GM19468 (cell line): ENCODE measurements around the gene HSD11B1.

Experiments
- ATAC-seq: cut with Tn5 transposase; IDR thresholded peaks from one replicate; pipeline ENCODE4 v1.9.1; 2021; ENCODE audit warnings: mild to moderate bottlenecking, moderate library complexity, moderate number of reproducible peaks; ENCODE audit not compliant: unreplicated experiment; ENCODE audit errors: extremely low read depth

HSD11B1 gene

DNA sequence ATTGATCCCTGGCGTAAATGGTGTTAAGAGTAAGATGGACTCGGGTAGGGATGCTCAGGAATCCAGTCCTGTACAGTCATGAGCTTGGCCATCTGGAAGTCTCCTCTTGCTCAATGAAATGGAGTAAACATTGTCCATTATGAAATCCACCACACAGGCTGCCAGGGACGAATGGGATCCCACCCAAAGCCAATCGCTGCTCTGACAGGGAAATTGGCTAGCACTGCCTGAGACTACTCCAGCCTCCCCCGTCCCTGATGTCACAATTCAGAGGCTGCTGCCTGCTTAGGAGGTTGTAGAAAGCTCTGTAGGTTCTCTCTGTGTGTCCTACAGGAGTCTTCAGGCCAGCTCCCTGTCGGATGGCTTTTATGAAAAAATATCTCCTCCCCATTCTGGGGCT, at the start of gene HSD11B1:
HSD11B1 (plus strand) TSS at position 263 of the 400 bp plus-strand sequence; CDS start at position 360, 97 bp downstream.
- no peak for ATAC-seq

DNA sequence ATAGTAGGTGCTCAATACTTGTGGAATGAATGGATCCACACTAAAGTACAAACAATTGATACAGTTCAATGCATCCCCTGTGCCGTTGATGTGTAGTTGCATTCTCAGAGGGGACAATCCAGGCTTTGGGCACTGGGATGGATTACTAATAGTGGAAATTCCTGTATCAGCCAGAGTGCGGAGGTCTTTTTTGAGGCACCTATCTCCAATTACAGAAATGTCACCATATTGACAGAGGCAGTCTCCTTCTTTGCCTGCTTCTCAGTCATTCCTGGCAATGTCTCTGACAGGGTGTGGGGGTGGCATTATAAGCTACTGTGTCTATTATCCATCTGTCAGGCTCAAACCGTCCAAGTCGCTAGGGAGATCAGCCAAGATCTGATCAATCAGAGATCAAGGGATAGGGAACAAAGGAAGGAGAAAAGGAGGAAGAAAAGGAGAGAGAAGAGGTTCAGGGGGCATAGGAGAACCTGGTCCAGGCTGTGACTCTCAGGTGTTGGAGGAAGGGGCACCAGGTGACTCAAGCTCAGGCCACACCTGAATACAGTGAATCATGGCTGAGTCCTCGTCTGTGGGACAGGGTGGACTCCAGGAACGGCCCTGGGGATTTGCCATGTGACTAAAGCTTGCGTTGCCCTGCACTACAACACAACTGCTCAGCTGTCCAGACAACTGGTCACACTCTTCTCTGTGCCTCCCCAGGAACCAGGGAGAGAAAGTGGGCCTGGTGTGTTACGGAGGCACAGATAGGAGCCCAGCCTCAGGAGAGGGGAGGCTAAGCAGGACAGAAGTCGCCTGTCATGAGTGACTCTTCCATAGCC, 49.0 kb upstream of the HSD11B1 start:
- no peak for ATAC-seq

DNA sequence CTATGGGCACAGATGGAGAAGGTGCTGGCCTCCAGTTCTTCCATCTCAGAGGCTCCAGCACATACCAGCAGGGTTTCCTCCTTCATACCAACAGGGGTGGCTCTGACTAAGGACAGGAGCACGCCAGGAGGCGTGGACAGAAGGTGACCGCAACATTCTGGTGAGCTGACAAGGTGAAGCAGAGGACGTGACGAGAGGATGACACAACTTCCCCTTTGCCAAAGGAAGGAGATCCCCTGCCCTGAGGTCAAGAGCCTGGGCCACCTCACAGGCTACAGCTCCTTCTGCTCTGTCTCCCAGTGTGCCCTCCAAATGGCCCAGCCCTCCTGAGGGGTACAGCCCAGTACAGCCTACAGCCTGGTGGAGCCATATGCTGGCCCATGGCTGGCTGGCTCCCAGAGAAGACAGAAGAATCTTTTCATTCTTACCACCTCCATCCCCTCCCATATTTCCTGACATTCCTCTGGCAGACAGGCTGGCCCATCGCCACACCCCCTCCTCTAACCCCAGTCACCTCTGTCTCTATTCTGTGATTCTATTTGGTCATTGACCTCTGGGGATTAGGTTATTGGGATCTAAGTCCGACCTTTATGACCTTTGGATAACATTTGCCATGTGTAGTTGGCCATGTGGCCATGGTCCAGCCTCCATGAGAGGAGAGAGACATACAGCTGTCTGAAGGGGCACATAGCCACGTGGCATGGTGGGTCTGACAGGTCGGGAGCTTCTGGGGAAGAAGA, 47.3 kb upstream of the HSD11B1 start:
- ATAC-seq: no peak

DNA sequence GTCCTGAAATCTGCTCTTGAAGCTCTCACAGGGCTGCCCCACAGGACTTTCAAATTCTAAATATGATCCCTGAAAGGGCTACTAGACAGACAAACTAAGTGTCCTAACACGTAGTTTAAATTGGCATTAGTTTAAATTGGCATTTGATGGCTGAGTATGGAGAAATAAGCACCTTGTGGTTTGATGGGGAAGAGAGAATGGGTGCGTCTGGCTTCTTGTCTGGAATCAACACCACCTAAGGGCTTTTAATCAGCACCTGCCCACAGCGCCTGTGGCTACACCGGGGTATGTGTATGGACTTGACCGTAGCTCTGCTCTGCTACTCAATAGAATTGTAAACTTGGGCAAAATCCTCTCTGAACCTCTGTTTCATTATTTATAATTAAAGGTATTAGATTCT, 46.7 kb upstream of the HSD11B1 start:
- no peak for ATAC-seq

DNA sequence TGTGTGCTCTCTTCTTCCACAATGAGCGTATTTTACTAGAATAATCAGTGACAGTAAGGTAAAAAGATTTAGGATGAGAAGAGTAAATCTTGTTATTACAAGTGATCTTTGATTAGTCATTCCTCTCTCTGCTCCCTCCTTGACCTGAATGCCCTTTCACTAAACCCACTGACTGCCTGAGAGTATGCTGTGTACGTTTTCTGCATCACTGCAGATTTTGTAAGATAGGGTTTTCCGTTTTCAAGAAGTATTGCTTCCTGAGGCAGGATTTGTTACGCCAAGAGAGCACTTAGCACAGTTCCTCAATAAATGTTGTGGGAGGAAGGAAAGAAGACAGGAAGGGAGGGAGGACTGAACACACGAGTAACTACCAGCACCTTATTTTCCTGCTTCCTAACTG, 44.7 kb upstream of the HSD11B1 start:
- ATAC-seq: peak; percentile 61

DNA sequence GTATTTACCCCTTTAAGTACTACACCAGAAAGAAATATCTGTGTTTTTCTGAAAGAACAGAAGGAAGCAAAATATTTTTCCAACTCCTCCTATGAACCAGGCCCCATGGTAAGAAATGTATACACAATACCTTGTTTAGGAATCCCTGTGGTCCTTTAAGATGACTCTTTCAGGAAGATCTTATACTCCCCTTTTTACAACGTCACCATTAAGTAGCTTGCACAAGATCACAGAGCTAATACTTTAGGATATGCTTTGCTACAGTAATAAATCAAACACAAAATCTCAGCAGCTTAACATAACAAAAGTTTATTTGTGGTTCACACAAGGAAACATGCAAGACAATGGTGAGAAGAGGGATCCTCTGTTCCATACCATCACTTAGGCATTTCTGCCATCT, 43.6 kb upstream of the HSD11B1 start:
- no peak for ATAC-seq

DNA sequence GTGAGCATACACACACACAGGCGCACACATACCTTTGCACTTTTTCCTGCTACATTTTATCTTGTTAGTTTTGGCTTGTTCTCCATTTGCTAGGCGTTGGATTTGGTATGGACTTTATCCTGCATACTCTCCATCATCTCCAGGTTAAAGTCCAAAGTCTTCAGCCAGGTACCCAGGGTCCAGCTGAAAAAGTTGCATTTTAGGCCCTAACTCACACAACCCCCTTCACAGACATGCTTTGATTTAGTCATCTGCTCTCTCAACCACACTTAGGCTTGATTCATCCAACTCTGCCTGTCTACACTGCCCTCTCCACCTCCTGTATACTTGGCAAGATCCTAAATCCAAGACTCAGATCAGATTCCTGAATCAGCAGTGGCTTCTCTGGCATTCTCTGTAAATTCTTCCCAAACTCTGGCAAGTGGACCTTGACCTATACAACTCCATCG, 41.7 kb upstream of the HSD11B1 start:
- no peak for ATAC-seq

DNA sequence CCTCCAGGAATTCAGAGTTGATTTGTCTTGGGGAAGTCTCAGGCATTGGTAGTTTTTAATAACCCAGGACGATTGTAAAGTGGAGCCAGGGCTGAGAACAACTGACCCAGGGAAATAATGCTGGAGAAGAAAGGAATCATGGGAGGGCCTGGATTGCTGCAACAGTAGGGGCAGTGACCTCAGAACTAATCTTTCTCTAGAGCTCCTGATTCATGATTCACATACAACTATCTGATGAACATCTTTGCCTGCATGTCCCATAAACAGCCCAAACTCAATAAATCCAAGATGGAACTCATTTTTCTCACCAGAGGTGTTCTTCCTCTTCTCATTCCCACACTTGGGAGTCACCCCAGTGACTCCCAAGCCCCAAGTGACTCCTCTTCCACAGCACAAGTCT, 37.5 kb upstream of the HSD11B1 start:
- ATAC-seq: no peak

DNA sequence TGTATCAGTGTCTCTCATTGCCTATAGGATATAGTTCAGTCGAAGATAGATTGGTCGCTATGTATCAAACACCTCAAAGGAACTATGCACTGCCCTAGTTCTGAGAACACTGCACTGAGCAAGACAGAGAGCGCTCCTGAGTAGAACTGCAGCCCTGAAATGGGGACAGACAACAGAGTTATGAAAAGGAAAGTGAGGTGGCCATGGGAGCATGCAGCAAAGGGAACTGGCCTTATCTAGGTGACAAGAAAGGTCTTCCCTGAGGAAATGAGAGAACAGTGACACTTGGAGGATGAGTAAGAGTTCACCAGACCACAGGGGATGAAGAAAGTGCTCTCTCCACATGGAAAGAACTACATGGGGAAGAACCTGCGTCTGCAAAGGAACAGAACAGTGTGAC, 36.9 kb upstream of the HSD11B1 start:
- ATAC-seq: no peak

DNA sequence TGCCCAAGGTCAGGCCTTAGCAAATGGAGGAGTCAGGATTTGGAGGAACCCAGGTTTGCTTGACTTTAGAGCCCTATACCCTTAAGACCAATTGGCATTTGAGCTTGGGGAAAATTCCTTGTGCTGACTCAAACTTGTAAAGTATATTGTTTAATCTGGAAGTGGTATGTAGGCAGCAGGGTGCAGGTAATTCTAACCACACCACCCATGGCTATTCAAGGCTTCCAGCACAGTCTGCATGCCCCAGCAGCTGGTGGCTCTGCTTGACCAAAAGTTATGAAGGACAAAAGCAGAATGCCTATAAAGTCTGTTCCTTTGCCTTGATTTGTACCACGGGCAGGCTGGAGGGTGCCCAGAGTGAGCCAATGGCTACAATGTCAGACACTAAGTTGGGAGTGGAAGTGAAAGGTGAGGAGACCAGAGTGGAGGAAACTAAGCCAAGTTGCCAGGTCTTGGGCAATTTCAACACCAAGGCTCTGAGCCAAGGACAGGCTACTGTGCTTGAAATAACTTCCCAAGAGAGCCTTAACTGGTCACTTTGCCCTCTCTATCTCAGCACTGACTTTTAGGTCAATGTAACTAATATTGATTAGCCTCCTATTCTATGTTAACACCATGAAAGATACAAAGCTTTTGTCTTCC, 34.1 kb upstream of the HSD11B1 start:
- no peak for ATAC-seq

DNA sequence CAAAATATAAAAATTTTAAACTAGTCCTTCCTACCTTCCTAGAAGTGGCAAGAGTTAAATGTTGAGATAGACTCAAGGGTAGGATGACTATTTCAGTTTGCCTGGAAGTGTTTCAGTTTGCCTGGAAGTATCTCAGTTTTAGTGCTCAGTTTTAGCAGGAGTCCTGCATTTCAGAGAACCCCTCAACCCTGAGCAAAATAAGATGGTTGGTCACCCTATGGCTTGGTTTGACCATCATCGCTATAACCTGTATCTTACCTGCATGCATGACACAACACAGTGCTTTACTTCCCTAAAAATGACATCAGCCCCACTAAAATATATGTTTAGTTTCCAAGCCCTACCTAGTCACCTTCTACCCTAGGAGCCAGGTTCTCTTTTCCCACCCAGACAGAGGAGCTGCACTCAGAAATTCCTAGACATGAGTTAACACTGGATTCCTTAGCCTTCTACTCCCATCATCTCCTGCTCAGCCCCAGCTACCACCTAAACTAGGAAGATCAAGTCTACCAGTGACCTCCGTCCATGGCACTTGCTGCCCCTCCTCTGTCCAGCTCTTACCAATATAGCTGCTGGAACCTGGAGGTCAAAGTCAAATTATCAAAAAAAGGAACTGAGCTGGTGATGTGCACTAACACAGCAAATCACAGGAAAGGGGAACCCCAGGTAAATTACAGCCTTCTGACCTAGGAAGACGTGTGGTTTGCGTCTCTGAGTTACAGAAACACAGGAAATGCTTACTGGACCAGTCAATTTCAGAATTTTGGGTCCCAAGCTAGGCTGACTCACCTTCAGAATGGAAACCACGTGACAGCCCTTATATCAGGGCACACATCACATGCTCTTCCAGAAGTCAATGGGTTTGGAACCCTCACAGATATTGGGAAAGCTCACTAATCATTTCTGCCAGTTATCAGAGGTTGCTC, 31.7 kb upstream of the HSD11B1 start:
- ATAC-seq: peak; percentile 85

DNA sequence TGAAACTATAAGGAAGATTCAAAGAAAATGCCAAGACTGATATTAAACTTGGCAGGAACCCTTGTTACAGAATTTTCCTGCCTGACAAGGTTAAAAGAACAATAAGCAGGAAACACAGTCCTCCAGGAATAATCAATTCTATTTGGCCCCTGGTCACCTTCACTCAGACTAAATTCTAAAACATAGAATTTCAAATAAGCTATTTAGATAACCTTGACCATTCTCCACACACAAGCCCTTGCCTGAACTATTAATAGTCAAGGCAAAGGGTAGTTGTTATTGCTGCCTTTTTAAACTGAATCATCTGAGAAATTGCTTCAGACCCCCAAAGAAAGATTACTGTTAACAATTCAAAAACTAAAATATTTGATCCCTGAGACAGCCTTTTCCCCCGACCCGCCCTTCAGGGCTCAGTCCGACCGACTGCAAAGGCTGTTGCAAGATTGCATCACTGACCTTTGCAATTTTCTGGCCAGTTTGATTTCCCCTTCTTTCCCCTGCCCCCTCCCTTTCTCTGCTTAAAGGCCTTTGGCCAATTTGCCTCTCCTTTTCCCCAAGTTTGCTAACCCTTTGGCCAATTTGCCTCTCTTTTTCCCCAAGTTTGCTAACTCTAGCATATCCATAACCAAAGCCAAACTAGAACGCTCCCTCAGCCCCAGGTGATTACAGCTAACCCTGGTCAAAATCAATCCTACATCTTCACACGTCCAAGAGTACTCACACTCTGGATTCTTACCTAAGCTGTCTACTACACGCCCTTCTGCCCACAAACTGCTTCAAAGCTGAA, 30.8 kb upstream of the HSD11B1 start:
- no peak for ATAC-seq

DNA sequence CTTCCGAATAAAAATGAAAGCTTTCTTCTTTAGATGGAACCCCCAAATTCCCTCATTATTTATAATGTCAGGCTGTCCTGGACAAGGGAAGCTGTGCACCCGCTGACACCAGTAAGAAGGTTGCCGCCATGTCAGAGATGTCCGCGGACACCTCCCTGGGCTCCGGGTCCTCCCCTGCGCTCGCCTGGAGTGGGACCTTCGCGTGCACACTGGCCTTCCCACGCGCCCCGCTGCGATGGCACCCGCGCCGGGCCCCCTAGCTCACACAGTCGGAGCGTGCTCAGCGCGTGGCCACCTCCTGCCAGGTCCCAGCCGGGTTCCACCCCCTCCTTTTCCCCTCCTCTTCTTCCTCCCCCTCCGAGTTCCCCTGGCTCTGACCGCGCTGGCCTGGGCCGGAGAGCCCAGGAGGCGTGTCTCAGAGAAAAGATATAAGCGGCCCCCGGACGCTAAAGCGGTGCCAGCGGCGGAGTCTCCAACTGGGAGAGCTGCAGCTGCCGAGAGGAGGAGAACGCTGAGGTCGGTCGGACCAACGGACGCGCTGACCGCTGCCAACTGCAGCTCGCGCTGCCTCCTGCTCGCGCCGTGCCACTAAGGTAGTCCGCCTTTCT, 29.6 kb upstream of the HSD11B1 start, which contains the start of gene G0S2:
G0S2 (plus strand) TSS at position 456 of the 608 bp plus-strand sequence. CDS start 273 bp downstream, outside the sequence.
- no peak for ATAC-seq

DNA sequence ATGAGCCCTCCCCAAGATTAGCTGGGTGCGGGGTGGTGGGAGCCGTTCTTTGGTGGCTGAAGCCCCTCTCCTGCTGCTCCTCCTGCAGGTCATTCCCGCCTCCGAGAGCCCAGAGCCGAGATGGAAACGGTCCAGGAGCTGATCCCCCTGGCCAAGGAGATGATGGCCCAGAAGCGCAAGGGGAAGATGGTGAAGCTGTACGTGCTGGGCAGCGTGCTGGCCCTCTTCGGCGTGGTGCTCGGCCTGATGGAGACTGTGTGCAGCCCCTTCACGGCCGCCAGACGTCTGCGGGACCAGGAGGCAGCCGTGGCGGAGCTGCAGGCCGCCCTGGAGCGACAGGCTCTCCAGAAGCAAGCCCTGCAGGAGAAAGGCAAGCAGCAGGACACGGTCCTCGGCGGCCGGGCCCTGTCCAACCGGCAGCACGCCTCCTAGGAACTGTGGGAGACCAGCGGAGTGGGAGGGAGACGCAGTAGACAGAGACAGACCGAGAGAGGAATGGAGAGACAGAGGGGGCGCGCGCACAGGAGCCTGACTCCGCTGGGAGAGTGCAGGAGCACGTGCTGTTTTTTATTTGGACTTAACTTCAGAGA, 29.0 kb upstream of the HSD11B1 start:
- no peak for ATAC-seq

DNA sequence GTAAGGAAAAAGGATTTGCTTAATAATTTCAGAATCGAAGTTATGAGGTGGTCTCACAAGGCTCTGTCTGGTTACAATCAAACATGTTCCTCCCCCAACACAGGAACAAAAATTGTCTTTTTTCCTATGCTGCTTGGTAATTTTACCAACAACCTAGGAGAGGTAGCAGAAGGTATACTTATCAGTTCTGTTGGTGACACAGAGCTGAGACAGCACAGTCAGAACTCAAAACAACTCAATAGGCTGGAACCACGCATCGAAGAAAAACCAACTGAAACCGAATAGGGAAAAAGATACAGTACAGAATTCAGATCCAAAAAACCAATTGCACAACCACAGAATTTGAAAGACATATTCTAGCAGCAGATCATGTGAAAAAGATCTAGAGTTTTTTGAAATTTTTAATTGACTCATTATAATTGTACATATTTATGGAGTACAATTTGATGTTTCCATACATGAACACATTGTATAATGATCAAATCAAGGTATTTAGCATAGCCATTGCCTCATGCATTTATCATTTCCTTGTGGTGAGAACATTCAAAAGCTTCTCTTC, 25.6 kb upstream of the HSD11B1 start:
- ATAC-seq: no peak

DNA sequence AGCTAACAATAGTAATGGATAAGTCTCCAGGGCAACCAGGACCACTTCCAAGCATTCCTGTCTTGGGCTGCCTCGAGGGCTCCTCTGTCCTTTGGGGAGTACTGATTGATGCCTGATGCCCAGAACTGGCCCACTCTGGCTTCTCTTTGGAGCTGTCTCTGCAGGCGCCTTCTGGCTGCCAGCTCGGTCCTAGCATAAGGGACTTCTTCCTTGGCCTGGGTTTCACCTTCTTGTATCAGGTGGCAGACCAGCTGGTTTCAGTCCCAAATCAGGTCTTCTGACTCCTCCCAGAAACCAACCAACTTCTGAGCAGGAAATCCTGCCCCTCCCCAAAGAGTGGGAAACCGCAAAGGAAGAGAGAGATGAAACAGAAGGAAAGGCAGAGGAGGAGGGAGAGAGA, 18.8 kb upstream of the HSD11B1 start:
- ATAC-seq: peak; percentile 57

DNA sequence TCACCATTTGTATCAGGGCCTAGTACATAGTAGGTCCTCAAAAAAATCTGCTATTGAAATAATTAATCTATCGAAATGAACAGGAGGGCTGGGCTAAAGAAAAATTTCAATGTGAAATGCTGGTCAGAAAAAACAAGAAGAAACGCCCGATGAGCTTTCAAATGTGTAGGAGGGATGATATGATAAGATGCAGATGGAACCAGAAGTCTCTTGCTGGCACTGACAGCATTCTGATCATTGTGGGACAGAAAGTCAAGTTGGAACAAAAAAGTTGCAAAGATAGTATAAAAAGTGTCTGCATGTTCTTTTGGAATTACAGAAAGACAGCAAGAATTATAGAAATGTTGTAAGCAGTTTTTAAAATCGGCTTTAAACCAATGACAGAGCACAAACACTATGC, 18.3 kb upstream of the HSD11B1 start:
- ATAC-seq: no peak

DNA sequence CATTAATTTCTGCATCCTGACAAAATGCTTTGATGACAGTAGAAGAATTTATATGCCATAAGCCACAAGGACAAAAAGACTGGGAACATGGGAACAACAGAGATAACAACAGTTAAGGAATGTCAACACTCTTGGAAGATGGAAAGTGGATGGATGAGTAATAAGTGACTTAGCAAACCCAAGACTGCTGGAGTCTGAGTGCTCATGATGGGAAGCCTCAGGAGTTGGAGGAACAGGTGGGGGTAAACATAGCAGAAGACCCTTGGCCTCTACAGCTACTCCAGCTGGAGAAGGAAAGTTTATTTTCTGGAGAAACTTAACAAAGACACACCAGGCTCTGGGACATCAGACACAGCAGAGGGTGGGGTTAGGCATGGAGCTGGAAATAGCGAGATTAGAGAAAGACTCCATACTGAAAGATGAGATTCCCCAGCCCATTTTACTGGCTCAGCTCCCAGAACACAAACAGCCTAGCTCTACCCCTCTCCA, 15.9 kb upstream of the HSD11B1 start:
- ATAC-seq: no peak
